ENCODE data around the gene PLA2G1B. TPM values are rescaled to one million over a fixed set of nuclear protein-coding genes. Genes with fewer than 3 reads are reported as not detected.

PLA2G1B gene
- total RNA-seq, 1 donor from 2014 or later = 0.60 TPM

DNA sequence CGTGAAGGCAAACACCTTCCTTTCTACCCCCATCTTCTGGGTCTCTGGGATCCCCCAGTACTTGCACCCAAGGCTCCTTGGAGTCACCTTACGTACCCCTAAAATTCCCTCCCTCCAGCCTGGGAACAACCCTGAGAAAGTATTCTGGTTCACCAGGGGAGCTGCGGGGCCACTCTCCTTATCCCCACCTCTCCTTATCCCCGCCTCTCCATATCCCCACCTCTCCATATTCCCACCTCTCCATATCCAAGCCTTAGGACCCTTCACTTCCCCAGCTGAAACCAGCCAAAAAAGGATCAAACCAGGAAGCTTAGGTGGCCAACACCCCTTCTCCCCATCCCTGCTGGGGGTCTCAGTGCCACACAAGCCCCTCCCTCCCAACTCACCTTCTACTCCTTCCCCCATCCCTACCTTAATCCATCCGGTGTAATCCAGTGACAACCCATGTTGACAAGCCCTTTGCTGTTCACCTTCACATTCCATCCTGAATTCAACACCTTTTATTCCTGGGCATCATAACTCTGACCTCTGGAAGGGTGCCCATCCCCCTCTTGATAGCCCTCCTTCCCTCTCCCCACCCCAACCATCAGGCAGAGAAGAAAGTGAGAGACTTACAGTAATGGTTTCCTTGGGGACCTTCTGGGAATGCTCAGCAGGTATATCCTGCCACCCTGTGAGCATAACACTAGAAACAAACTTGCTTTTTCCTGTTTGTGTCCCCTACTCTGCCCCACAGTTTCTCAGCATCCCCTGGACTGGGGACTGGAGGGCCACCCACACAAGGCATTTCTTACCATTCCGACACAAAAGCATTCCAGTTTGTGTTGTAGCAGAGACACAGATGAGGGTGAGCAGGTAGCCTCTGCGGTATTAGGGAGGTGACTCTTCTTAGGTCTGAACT lies 43.0 kb upstream of the PLA2G1B start:
- H3K27me3 Mint-ChIP-seq = peaks cover 36% of the 10 kb centered on the region

GRCh38 chr12:120369603-120370342 lies 42.2 kb upstream of the PLA2G1B start:
- Mint-ChIP-seq H3K4me3 (ENCODE audit: low read depth) (peak overlapping the region; percentile 83), H3K4me1 (ENCODE audit: low read depth) (peaks cover 50% of the 10 kb centered on the region), H3K27ac (peak overlapping the region; percentile 84), H3K9me3 (ENCODE audit: low read depth) (no peaks in the 10 kb centered on the region), H3K27me3 (peaks cover 36% of the 10 kb centered on the region), H3K36me3 (ENCODE audit: insufficient read depth) (peaks cover 8% of the 10 kb centered on the region)
- DNase-seq (ENCODE audit: low spot score, unreplicated experiment) = no peak
- TF ChIP-seq, protein P1, sequence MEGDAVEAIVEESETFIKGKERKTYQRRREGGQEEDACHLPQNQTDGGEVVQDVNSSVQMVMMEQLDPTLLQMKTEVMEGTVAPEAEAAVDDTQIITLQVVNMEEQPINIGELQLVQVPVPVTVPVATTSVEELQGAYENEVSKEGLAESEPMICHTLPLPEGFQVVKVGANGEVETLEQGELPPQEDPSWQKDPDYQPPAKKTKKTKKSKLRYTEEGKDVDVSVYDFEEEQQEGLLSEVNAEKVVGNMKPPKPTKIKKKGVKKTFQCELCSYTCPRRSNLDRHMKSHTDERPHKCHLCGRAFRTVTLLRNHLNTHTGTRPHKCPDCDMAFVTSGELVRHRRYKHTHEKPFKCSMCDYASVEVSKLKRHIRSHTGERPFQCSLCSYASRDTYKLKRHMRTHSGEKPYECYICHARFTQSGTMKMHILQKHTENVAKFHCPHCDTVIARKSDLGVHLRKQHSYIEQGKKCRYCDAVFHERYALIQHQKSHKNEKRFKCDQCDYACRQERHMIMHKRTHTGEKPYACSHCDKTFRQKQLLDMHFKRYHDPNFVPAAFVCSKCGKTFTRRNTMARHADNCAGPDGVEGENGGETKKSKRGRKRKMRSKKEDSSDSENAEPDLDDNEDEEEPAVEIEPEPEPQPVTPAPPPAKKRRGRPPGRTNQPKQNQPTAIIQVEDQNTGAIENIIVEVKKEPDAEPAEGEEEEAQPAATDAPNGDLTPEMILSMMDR (IDR thresholded peaks at IDR 0.05; ENCODE audit: unreplicated experiment) = no peak

More for the DNA sequence above, 43.0 kb upstream of the PLA2G1B start:
- DNase-seq (ENCODE audit: low spot score, unreplicated experiment) = no peak
- no peaks in the 10 kb centered on the region for H3K9me3 Mint-ChIP-seq (ENCODE audit: low read depth)
- TF ChIP-seq, protein P1 (IDR thresholded peaks at IDR 0.05; ENCODE audit: unreplicated experiment) = no peak
- peaks cover 3% of the 10 kb centered on the region for H3K36me3 Mint-ChIP-seq (ENCODE audit: insufficient read depth)
- peak overlapping the region; percentile 83 for H3K4me3 Mint-ChIP-seq (ENCODE audit: low read depth)
- H3K4me1 Mint-ChIP-seq (ENCODE audit: low read depth) = peaks cover 43% of the 10 kb centered on the region
- H3K27ac Mint-ChIP-seq = peak overlapping the region; percentile 84

DNA sequence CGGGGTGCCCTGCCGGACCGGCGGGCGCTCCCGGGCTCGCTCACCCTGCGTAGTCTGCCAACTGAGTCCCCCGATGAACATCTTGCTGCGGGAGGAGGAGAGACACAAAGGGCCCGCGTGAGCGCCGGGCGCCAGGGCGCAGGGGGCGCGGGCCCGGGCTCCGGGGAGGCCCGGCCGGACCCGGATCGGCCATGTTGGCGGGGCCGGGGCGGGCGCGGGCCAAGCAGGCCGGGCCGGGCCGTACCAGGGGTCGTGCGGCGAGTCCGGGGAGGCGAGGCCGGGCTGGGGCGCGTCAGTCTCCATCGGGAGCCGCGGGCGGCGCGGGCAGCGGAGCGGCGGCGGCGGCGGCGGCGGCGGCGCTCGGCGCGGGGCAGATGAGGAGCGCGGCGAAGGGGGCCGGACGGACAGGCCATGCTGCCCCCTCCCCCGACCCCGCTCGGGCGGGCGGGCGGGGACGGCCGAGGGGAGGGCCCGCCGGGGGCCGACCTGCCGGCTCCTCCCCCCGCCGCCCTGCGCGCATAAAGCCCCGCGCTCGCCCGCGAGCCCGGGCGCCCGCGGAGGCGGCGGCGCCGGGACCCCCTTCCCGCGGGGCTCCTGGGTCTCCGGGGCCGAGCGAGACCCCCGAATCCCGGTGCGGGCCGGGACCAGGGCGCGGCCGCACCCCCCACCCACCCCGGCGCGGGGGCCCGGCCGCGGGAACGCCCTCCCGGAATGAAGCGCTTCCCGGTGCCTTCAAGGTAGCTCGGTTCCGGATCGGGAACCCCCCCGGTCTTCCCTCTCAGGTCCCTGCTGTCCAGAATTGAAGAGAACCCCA lies 41.4 kb upstream of the PLA2G1B start, which contains the start of gene MSI1:
TSS of gene MSI1 (minus strand) at position 376 of the 814 bp plus-strand sequence. CDS start at position 303, 73 bp downstream.
- Mint-ChIP-seq H3K27ac (peak within 1 kb of the TSS; percentile 97), H3K9me3 (ENCODE audit: low read depth) (no peaks in the 10 kb centered on the region), H3K36me3 (ENCODE audit: insufficient read depth) (peaks cover 11% of the 10 kb centered on the region), H3K27me3 (peaks cover 34% of the 10 kb centered on the region), H3K4me3 (ENCODE audit: low read depth) (peak within 1 kb of the TSS; percentile 88), H3K4me1 (ENCODE audit: low read depth) (peaks cover 53% of the 10 kb centered on the region)
- TF ChIP-seq, protein P1 (IDR thresholded peaks at IDR 0.05; ENCODE audit: unreplicated experiment) = no peak
- no peak for DNase-seq (ENCODE audit: low spot score, unreplicated experiment)

GRCh38 chr12:120367924-120368788 lies 40.6 kb upstream of the PLA2G1B start:
- peaks cover 15% of the 10 kb centered on the region for H3K36me3 Mint-ChIP-seq (ENCODE audit: insufficient read depth)
- H3K4me1 Mint-ChIP-seq (ENCODE audit: low read depth) = peaks cover 61% of the 10 kb centered on the region
- peak overlapping the region; percentile 97 for H3K27ac Mint-ChIP-seq
- TF ChIP-seq, protein P1 (IDR thresholded peaks at IDR 0.05; ENCODE audit: unreplicated experiment) = no peak
- H3K9me3 Mint-ChIP-seq (ENCODE audit: low read depth) = no peaks in the 10 kb centered on the region
- no peak for DNase-seq (ENCODE audit: low spot score, unreplicated experiment)
- peaks cover 32% of the 10 kb centered on the region for H3K27me3 Mint-ChIP-seq
- H3K4me3 Mint-ChIP-seq (ENCODE audit: low read depth) = peak overlapping the region; percentile 88
